Measurements from ENCODE around the gene ANKRD10. TPM values are rescaled to one million over a fixed set of nuclear protein-coding genes. Genes with fewer than 3 reads are reported as not detected.

ANKRD10 gene
- total RNA-seq, 4 donors from 2014 or later: 19.3 to 62.9 (median 29.4) TPM

- H3K4me3 ChIP-seq: no peak overlapping the region
- H3K27me3 ChIP-seq: peaks cover 0 to 40% (median 0%) of the 10 kb centered on the region in 4 donors
- no peaks in the 10 kb centered on the region for H3K9me3 ChIP-seq
- no peaks in the 10 kb centered on the region for H3K36me3 ChIP-seq
- H3K27ac ChIP-seq: no peak overlapping the region
- WGBS, 2 donors: 75 to 77% methylated on average over 9 to 16 of the region's 16 CpGs
- DNase-seq: no peak
- TF ChIP-seq, protein P1, sequence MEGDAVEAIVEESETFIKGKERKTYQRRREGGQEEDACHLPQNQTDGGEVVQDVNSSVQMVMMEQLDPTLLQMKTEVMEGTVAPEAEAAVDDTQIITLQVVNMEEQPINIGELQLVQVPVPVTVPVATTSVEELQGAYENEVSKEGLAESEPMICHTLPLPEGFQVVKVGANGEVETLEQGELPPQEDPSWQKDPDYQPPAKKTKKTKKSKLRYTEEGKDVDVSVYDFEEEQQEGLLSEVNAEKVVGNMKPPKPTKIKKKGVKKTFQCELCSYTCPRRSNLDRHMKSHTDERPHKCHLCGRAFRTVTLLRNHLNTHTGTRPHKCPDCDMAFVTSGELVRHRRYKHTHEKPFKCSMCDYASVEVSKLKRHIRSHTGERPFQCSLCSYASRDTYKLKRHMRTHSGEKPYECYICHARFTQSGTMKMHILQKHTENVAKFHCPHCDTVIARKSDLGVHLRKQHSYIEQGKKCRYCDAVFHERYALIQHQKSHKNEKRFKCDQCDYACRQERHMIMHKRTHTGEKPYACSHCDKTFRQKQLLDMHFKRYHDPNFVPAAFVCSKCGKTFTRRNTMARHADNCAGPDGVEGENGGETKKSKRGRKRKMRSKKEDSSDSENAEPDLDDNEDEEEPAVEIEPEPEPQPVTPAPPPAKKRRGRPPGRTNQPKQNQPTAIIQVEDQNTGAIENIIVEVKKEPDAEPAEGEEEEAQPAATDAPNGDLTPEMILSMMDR (IDR thresholded peaks at IDR 0.05): no peak
- no peak for TF ChIP-seq POLR2A (IDR thresholded peaks at IDR 0.05)
- intact Hi-C loops (cut with DNase I): no loop called here
- no peaks in the 10 kb centered on the region for H3K4me1 ChIP-seq
Measured at GRCh38 chr13:110830331-110830730, 84.5 kb downstream of the ANKRD10 start.

- Histone ChIP-seq H3K4me3 (no peak overlapping the region), H3K4me1 (no peaks in the 10 kb centered on the region), H3K27me3 (peaks cover 0 to 35% (median 0%) of the 10 kb centered on the region in 4 donors), H3K36me3 (no peaks in the 10 kb centered on the region), H3K9me3 (no peaks in the 10 kb centered on the region), H3K27ac (no peak overlapping the region)
- TF ChIP-seq, protein P1 (IDR thresholded peaks at IDR 0.05): no peak
- no peak for TF ChIP-seq POLR2A (IDR thresholded peaks at IDR 0.05)
- DNase-seq: no peak
- intact Hi-C loops (cut with DNase I): no loop called here
- WGBS, 2 donors: 97% methylated on average over 5 of the region's 8 CpGs; no CpG with 5 or more reads in 1 of the 2 donors
Measured at GRCh38 chr13:110829486-110829885, 85.4 kb downstream of the ANKRD10 start.

DNA sequence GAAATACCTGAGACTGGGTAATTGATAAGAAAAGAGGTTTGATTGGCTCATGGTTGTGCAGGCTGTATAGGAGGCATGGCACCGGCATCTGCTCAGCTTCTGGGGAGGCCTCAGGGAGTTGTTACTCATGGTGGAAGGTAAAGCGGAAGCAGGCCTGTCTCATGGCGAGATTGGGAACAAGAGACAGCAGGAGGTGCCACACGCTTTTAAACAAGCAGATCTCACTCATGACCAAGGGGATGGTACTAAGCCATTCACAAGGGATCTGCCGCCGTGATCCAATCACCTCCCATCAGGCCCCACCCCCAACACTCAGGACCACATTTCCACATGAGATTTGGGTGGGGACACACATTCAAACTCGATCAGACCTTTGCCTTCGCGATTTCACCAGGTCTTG is 86.2 kb downstream of the ANKRD10 start:
- Histone ChIP-seq H3K36me3 (no peaks in the 10 kb centered on the region), H3K9me3 (no peaks in the 10 kb centered on the region), H3K4me3 (no peak overlapping the region), H3K27me3 (peaks cover 0 to 35% (median 0%) of the 10 kb centered on the region in 4 donors), H3K4me1 (no peaks in the 10 kb centered on the region), H3K27ac (no peak overlapping the region)
- 89 to 90% methylated on average over 9 of the region's 9 CpGs for WGBS, 2 donors
- no peak for DNase-seq
- TF ChIP-seq, protein P1 (IDR thresholded peaks at IDR 0.05): no peak
- TF ChIP-seq POLR2A (IDR thresholded peaks at IDR 0.05): no peak
- intact Hi-C loops (cut with DNase I): no loop called here

Small RNAs within 50 kb of the gene (small RNA-seq; reads per million reads assigned to genes)
- gene AL442128.1: 0 reads per million in 4 donors

Other genes starting within 250 kb of the ANKRD10 start
- 10 to 100 TPM; 24.9 to 54.9 (median 33.5) TPM for gene CARS2, start 209.0 kb downstream of the ANKRD10 start, total RNA-seq
- gene ING1, start 201.4 kb downstream of the ANKRD10 start, total RNA-seq: 10 to 100 TPM in 2 of 4 donors, 1 to 10 TPM in 2; 6.3 to 15.4 (median 8.7) TPM
- gene ARHGEF7, start 200.2 kb upstream of the ANKRD10 start, total RNA-seq: 10 to 100 TPM; 11.5 to 57.2 (median 36.5) TPM